Stimulated activated CD8-positive, alpha-beta memory T cell treated with anti-CD3 and anti-CD28 coated beads, Interleukin-4, amount 100 ng/mL, for 24 hours (primary cell): ENCODE measurements around the gene HSPB7.
A peak's percentile ranks its signal among the peaks of the same experiment; 100 is the strongest.
"Not testable (repeated sequence)": the region's sequence is repeated elsewhere in the genome, so short reads cannot be mapped to it uniquely, and the experiment has no call there.

Experiments
- DNase-seq: peaks from one replicate; pipeline ENCODE4 v3.0.0-alpha.2; 2020; ENCODE audit warnings: low read depth

The HSPB7 gene

GRCh38 chr1:16050328-16050727, 32.5 kb upstream of the HSPB7 start:
- no peak for DNase-seq

GRCh38 chr1:16048573-16049189, 30.8 kb upstream of the HSPB7 start:
- peak; percentile 30 for DNase-seq

GRCh38 chr1:16047791-16048475, 30.1 kb upstream of the HSPB7 start:
- DNase-seq, result no peak

- DNase-seq, result no peak
Measured at GRCh38 chr1:16046842-16047241, 29.0 kb upstream of the HSPB7 start.

GRCh38 chr1:16043950-16044349, 26.1 kb upstream of the HSPB7 start:
- no peak for DNase-seq

- no peak for DNase-seq
Measured at GRCh38 chr1:16043521-16043920, 25.7 kb upstream of the HSPB7 start, which contains the start of gene CLCNKB. TSS of gene CLCNKB (plus strand) at chr1:16043782. CDS start at chr1:16044493, 711 bp downstream.

GRCh38 chr1:16042654-16043053, 24.8 kb upstream of the HSPB7 start:
- not testable (repeated sequence) for DNase-seq

GRCh38 chr1:16042096-16042495, 24.3 kb upstream of the HSPB7 start:
- DNase-seq, result no peak

- DNase-seq, result no peak
Measured at GRCh38 chr1:16041200-16041599, 23.4 kb upstream of the HSPB7 start.

GRCh38 chr1:16039871-16040270, 22.0 kb upstream of the HSPB7 start:
- DNase-seq, result not testable (repeated sequence)

GRCh38 chr1:16038620-16038912, 20.7 kb upstream of the HSPB7 start:
- no peak for DNase-seq

GRCh38 chr1:16036461-16036860, 18.6 kb upstream of the HSPB7 start:
- DNase-seq, result not testable (repeated sequence)

- DNase-seq, result not testable (repeated sequence)
Measured at GRCh38 chr1:16033103-16033632, 15.3 kb upstream of the HSPB7 start.

GRCh38 chr1:16032388-16033102, 14.7 kb upstream of the HSPB7 start:
- peak; percentile 35 for DNase-seq

- DNase-seq, result no peak
Measured at GRCh38 chr1:16031551-16031950, 13.7 kb upstream of the HSPB7 start.

GRCh38 chr1:16029288-16029687, 11.4 kb upstream of the HSPB7 start:
- no peak for DNase-seq

GRCh38 chr1:16029003-16029268, 11.1 kb upstream of the HSPB7 start:
- DNase-seq, result not testable (repeated sequence)

GRCh38 chr1:16028237-16029002, 10.6 kb upstream of the HSPB7 start:
- DNase-seq, result no peak

GRCh38 chr1:16026723-16027484, 9.1 kb upstream of the HSPB7 start:
- peak; percentile 29 for DNase-seq

GRCh38 chr1:16026302-16026701, 8.5 kb upstream of the HSPB7 start:
- DNase-seq, result not testable (repeated sequence)

GRCh38 chr1:16023050-16023653, 5.3 kb upstream of the HSPB7 start:
- no peak for DNase-seq
